Dermis blood vessel endothelial cell (primary cell): ENCODE data around the gene WRNIP1. TPM values are rescaled to one million over a fixed set of nuclear protein-coding genes. Genes with fewer than 3 reads are reported as not detected.

ENCODE experiments used
- DNase-seq: peaks from one replicate; pipeline ENCODE4 v3.0.0; 2010
- total RNA-seq: library from RNA; depleted of rRNA; stranded (reverse); fragments of >200 nt; gene quantifications from 2 replicates; pipeline ENCODE4 v1.2.3, GENCODE V29; 2014

Gene WRNIP1
- total RNA-seq = 73.6 and 77.3 TPM in 2 replicates

DNA sequence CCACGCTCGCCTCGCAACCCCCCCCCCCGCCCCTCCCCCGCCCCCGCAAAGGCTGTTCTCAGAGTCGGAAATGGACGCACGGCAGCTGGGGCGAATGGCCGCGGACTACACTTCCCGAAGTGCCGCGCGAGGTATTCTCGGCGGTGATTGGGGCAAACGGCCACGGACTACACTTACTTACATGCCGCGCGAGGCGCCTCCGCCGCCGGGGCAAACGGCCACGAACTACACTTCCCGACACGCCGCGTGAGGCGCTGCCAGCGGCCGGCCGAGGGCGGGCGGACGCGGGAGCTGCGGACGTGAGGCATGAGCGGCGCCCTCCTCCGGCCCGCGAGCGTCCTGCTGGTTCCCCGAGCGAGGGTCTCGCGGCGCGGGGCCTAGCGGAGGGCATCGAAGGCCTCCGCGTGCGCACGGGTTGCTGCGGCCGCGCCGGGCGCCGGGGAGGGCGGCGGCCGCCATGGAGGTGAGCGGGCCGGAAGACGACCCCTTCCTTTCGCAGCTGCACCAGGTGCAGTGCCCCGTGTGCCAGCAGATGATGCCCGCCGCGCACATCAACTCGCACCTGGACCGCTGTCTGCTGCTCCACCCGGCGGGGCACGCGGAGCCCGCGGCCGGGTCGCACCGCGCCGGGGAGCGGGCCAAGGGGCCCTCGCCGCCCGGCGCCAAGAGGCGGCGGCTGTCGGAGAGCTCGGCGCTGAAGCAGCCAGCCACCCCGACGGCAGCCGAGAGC is at the start of gene WRNIP1:
TSS of gene WRNIP1 (plus strand) at position 228 of the 730 bp plus-strand sequence. CDS start at position 458, 230 bp downstream.
- peak; percentile 99 for DNase-seq

DNA sequence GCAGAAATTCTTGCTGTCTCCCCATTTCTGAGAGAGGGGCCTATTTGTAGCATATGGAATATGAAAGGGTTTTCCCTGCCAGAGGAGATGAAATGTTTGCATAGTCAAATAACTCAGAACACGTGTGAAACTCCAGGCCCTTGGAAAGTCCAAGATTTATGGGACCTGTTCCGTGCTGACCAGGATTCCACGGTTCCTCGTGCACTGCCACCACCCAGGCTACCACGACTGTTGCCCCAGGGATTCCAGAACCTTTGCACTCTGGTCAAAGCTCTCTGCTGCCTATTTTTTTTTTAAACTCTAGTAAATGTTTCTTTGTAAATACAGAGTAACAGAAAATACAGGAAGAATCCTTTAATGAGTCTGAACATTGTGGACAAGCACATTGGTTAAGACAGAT is 49.5 kb upstream of the WRNIP1 start:
- DNase-seq = no peak

DNA sequence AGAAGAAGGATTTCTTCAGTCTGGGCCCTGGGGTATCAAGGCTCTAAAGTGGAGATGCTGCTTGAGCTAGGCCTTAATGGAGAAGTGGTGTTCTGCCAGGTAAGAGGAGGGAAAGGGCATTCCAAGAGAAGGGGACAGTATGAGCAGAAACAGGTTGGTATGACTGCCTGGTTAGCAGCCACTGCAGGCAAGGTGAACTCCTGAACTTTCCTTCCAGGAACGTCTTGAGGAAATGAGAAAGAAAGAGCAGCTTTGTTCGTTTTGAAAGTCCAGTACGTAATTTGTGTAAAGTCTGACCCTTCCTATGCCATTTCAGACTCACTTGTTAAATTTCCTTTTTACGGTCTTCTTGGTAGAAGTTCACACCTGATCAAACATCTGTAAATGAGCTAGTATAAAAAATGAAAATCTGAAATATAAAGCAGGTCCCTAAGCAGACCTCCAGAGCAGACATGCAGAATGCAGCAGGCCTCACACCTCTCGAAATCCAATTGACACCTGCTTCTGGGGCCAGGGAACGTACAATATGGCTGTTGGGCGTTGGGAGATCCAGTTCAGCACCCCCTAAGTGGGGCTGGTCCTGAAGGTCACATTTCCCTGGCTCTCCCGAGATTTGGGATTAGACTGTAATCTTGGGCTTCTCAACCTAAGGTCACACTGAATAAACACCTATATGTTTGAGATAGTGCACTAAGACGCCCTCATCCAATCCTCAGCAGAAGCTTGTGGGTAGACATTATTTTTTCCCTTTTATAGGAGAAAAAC is 48.1 kb upstream of the WRNIP1 start:
- DNase-seq = no peak

DNA sequence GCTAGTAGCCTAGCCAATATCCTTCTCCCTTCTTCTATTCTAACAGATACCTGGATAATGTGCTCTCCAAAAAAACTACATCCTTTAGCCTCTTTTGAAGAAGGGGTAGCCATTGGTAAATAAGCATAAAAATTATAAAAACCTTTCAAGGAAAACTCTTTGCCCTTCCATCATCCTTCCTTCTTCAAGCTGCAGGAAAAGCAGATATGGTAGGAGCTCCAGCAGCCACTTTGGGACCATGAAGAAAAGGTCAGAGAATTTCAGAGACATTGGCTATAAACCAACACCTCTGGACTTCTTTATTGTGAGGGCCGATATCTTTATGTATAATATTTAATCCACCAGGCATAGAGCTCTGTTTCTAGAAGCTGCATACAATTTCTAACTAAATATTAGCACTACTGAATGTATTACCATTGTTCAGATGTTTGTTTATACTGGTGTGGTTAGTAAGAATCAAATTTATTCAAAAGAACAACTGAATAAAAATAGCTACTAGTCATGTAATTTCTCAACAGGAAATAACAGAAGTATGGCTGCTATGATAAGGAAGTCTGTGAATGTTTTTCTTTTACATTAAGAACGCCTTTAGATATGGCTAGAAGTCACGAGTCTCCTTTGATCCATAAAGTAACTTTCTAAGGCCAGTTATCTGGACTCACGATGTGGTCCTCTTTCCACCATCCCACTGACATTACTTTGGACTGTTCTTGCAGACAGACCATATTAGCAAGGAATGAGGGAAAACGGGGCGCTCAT is 46.7 kb upstream of the WRNIP1 start:
- DNase-seq = peak; percentile 53

DNA sequence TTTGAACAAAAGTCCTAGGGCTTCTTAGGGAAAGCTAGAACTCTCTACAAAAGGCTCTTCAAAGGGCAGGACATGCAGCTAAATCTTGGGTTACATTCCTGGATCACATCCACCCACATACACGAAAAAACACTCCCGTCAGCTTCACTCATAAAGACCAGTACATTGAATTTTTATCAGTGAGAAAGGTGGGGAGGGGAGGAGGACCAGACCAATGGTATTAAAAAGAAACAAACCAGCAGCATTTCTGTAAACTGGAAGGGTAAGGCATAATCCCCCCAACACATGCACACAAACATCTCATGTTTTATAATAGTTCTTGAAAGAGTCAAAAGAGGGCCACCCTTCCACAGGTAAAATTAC is 46.1 kb upstream of the WRNIP1 start:
- DNase-seq = no peak

DNA sequence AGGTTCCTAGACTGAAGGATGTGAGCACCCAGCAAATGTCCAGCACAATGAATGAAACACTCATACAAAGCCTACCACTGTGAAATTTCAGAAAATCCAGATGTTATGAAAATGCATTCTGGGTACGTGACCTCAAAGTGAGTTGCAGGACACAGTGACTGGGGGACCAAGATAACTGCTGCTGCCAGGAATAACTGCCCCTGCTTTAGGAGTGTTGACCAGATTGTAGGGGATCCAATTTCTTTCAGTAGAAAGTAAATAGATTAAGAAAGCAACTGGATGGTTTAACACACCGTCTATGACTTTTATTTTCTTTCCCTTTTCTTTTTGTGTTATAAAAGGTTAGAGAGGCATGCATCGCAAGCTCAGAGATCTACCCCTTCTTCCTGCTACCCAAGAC is 44.0 kb upstream of the WRNIP1 start:
- DNase-seq = no peak

DNA sequence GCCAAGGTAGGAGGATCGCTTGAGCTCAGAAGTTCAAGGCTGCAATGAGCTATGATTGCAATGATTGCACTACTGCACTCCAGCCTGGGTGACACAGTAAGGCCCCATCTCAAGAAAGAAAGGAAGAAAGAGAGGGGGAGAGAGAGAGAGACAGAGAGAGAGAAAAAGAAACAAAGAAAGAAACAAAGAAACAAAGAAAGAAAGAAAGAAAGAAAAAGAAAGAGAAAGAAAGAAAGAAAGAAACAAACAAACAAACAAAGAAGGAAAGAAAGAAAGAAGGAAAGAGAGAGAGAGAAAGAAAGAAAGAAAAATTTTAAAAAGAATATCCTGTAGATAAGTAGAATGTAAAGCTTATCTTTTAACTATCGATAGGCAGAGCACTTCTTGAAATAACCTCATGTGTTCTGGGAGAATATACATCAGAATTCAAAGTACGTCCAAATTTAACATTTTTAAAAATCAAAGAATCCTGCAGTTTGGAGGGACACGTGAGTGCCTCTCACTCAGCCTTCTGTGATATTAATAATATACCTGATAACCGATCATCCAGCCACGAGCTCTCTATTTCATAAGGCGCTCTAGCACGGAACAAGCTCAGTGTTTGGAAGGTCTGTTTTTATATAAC is 39.7 kb upstream of the WRNIP1 start:
- no peak for DNase-seq

DNA sequence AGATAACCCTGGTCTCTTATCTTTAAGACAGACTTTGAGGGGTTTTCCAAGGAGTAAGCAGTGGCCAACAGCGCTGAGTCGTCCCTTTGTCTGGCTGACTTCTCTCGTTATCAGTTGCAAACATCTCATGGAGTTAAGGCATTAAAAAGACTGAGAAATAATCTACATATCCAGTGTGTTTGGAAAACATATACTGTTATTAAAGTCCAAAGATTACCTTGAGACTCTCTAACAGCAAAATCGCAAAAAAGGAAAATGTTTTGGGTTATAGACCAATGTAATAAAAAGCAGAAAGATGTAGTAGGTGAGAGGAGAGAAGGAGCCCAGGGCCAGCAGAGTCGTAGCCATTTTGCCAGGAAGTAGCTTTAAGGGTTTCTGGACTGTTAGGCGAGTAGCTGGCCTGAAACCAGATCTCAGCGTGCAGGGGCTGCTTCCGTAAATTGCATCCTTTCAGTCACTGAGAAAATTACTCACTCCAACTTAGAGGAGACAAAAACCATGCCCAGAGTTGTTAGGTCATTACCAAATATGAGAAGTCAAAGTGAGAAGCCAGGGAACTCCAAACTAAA is 39.1 kb upstream of the WRNIP1 start:
- DNase-seq = peak; percentile 68

DNA sequence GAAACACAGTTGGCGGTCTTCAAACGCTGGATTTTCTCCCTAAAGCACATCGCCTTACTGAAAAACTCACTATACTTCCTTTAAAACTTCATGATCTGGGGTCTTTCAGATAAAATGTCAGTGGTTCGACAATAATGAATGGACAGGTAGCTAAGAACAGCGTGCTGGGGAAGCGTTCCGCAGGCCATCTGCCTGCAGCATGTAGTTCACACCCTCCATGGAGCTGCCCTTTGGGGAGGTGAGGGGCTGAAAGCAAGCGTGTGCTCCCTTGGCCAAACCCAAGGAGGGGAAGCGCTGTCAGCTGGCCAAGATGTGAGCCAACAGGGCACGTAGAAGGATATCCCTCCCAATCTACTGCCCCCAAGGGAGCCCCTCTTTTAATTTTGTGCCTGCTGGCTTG is 35.3 kb upstream of the WRNIP1 start:
- DNase-seq = no peak

DNA sequence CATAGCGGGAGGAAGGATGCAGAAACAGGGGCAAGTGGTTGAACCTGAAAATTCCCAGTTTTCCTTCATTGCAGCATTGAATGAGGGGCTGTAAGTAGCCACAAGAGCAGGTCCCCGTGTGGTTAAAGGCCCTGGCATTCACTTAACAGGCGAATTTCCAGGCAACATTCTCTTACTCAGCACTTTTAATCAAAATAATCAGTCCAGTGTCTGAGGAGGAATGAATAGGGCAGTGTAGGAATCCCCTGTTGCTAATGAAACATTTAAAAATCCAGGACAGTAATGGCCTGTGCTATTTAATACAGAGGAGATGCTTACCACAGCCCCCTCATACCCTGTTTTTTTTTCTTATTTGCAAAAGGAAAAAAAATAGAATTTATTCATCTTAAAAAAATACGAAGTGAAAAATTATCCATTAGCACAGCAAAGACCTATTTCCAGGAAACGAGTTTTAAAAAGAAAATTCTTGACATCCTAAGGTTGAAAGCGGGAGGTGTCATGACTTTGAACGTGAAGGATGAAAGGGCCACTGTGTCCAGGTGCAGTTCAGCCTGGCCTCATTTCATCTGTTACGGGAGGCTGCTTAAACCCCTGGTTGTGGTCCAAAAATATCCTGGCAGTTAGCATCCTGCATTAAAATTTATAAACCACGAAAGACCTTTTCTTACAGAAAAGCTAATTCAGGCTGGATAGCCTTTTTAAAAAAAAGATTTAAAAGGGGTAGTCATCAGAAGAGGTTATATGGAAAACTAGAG is 34.7 kb upstream of the WRNIP1 start:
- no peak for DNase-seq

DNA sequence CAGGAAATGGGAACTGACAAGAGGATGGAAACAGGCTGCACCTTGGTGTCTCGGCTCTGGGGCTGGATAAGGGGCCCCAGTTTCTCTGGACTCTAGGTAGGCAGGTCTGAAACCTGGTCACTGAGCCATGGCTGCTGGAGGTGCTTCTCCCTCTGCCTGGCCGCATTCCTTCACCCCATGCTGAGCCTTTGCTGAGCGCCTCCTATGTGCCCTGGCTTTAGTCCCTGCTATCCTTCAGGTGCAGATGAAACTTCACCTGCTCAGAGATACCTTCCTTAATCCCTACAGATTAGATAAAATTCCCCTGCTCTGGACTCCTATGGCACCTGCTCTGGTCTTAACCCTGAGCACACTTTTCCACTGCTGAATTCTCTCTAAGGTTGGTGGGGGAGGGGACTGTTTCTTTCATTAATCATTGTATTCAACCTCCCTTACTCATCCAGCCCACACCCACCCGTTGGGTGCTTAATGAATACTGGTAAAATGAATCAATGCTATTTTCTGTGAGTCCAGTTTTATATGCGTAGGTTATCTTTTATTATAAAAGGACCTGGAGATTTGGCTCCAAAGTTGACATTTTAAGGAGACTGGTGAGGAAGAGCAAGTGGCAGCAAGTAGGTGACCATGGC is 33.8 kb upstream of the WRNIP1 start:
- DNase-seq = no peak

DNA sequence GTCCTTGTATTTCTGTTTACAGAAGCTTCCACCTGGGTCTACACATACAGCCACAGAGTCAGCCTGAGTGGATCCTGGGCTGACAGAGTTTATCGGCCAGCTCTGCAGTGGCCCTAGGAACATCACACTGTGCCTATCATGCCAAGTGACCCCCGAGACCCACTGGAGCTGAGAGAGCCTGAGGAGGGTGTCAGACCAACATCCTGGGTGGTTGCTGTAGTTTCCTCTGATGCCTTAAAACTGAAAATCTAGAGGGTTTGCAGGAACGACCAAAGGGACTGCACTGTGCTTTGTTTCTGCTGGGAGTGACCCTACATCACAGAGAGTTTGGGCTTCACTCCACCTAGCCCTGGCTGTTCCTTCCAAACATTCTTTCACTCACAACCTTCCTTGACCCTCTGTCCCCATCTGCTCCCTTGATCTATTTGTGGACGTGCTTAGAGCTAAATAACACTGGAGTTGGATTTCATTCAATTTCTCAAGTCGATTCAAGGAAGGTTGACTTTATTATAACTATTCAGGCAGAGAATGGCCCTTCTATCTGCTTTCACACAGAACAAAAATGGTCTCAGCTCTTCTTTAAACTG is 32.6 kb upstream of the WRNIP1 start:
- no peak for DNase-seq

DNA sequence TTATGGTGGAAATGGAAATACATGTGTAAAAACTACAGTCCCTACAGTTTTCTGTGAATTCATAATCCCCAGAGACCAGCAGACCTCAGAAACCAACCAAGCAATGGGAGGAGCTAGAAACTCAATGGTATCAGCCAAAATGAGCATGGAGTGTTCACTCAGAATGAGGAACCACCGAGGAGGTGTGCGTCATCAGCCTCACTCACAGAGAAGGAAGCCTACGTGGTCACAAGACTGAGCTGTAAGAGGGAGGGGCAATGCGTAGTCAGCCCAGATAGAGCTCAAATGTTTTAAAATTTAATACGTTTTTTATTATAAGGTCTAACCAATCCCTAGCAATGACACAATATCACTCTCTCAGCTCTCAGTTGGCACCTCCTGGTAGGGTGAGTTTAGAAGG is 31.9 kb upstream of the WRNIP1 start:
- DNase-seq = no peak

DNA sequence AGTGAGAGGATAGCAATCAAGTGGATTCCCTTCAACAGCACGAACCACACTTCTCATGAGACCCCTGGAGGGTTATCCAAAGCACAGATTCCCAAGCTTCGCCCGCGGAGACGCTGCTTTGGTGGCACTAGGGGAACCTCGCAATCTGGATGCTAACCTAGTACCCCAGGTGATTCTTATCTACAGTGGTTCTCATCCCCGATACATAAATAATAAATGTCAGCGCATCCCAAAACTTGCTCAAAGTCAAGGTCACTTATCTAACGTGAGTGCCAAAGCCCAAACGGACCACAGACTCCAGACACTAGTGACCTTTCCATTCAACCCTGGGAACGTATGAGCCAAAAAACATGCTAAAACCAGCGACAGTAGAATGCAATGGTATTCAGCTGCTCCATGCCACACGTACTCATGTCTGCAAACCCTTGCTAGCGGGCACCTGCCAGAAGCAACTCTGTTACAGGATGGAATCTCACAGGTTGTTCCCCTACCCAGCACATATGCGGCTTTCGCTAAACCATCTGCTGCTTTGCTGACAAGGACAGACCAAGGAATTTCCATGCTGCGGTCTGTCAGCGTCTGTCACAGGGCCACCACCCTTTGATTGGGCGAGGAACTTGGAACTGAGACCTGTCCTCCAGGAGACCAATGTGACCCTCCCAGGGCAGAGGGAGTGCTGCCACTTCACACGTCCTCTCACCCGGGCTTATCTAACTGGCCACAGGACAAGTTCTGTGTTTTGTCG is 31.3 kb upstream of the WRNIP1 start:
- DNase-seq = no peak

DNA sequence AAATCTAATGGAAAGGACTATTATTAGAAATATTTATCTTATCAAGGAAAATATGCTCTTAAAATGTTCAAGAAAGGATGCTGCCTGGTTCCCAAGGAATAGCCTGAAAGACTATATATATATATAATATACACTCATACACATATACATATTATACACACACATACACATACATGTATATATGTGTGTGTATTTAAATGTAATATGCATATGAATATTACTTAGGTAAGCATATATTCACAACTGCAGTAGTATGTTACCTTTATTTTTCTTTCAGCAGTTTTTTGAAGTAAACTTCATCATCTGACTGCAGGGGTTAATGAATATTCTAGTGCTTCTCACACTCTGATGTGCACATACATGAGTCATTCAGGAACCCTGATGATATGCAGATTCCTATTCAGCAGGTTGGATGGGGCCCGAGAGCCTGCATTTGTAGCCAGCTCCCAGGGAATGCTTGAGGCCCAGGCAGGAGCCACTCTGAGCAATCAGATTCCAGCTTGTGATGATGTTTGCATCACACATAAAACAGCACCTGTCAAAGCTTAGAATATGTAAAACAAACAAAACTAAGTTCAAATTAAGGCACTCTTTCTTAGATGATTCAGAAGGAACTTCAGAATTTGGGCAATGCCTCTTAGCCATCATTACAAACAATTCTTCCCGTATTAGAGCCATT is 30.6 kb upstream of the WRNIP1 start:
- no peak for DNase-seq

DNA sequence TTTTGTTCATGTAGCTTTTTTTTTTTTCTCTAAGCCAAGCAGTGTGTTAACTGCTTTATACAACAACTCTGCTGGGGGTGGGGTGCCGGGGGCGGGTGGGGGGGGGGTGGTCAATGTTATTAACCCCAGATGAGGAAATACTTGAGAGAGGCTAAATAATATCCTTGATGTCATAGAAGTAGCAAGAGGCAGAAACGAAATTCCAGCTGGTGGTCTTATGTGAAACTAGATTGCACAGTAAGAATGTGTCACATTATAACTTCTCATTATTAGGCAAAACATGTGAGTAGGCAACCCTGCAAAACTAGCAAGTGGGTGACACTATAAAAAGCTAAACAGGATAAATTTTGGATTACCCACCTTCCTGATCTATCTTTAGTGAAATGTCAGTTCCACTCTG is 27.3 kb upstream of the WRNIP1 start:
- no peak for DNase-seq

DNA sequence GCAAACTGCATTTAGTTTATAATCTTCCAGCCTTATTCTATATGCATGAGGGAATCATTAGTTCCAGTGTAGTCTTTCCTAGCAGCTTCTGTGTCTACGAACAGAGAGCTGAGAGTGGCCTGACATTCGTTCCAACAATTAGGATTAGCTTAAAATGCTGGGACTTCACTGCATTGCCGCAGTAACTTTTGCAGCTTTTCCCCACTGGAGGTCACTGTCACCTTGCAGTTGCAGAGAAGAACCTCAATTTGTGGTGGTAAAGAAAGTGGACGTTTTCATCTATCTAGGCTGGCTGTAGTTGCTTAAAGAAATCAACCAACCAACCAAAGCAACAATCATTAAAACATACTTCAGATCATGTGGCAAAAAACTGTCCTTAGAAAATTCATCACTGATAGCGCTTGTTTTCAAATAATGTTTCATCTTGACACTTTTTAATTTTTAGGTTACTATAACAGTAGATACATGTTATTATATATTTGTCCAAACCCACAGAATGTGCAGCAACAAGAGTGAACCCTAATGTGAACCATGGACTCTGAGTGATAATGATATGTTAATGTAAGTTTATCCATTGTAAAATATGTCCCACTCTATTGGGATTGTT is 26.7 kb upstream of the WRNIP1 start:
- peak; percentile 78 for DNase-seq

DNA sequence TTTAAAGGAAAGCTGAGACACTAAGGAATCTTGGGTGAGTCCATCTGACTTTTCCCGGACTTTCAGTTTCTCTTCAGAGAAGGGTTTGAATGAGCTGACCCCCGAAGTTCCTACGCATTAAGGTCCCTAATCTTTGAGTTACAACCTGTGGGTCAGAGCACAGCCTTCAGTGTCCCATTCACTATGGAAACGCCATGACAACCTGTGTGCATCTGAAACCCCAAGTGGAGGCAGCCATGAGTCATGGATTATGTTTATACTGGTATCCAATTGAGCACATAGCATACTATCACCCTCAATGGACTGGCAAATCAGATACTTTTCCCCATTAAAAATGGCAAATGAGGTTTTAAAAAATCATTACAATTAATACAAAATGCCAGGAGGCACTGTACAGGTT is 25.9 kb upstream of the WRNIP1 start:
- peak; percentile 35 for DNase-seq

DNA sequence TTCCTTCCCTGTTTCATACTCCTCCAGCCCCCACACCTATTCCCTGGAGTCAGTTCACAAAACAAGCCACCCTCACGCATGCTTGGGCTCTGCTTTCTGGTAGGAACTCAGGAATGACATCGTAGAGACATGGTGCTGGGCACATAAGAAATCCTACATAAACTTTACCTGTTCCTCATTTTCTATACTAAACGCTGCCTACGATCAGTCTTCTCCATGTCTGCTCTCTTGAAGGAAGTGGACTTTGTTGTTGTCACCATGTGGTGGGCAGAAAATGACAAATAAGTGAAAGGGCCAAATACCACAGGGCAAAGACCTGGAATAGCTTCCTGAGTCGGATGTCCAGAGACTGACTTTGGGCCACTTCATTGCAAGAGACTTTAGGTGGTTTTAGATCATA is 24.6 kb upstream of the WRNIP1 start:
- DNase-seq = no peak
